Activated gamma-delta T cell (primary cell): Measurements from ENCODE around the gene DCPS.

ENCODE experiments used
- DNase-seq: peaks from one replicate; lab custom pipeline; 2025; lab: John Stamatoyannopoulos, UW

The DCPS gene

GRCh38 chr11:126328444-126328843 is 24.6 kb downstream of the DCPS start:
- no peak for DNase-seq

GRCh38 chr11:126328938-126329643 is 25.2 kb downstream of the DCPS start:
- no peak for DNase-seq

- no peak for DNase-seq
These were observed 25.9 kb downstream of the DCPS start for GRCh38 chr11:126329644-126330211.

GRCh38 chr11:126331286-126331685 is 27.4 kb downstream of the DCPS start:
- DNase-seq = no peak

GRCh38 chr11:126332221-126332711 is 28.4 kb downstream of the DCPS start:
- DNase-seq = no peak

- no peak for DNase-seq
These were observed 29.3 kb downstream of the DCPS start for GRCh38 chr11:126333142-126333541.

- DNase-seq = no peak
These were observed 31.0 kb downstream of the DCPS start for GRCh38 chr11:126334659-126335462.

GRCh38 chr11:126335463-126335760 is 31.6 kb downstream of the DCPS start:
- DNase-seq = no peak

- no peak for DNase-seq
These were observed 32.3 kb downstream of the DCPS start for GRCh38 chr11:126336138-126336541.

- DNase-seq = no peak
These were observed 32.8 kb downstream of the DCPS start for GRCh38 chr11:126336671-126337101.

GRCh38 chr11:126337126-126337473 is 33.2 kb downstream of the DCPS start:
- DNase-seq = no peak

- no peak for DNase-seq
These were observed 33.8 kb downstream of the DCPS start for GRCh38 chr11:126337474-126338241.

- no peak for DNase-seq
These were observed 34.6 kb downstream of the DCPS start for GRCh38 chr11:126338346-126339055.

GRCh38 chr11:126339073-126339862 is 35.4 kb downstream of the DCPS start:
- DNase-seq = no peak

GRCh38 chr11:126339863-126340434 is 36.1 kb downstream of the DCPS start:
- no peak for DNase-seq

- DNase-seq = no peak
These were observed 37.2 kb downstream of the DCPS start for GRCh38 chr11:126340960-126341606.

GRCh38 chr11:126341760-126342161 is 37.9 kb downstream of the DCPS start:
- no peak for DNase-seq

GRCh38 chr11:126343051-126343450 is 39.2 kb downstream of the DCPS start:
- DNase-seq = no peak

- DNase-seq = no peak
These were observed 40.6 kb downstream of the DCPS start for GRCh38 chr11:126344141-126345080.
